ENCODE measurements around the gene OSBP2. TPM values are rescaled to one million over a fixed set of nuclear protein-coding genes. Genes with fewer than 3 reads are reported as not detected.
A peak's percentile ranks its signal among the peaks of the same experiment; 100 is the strongest.

OSBP2 gene
- total RNA-seq, 3 donors from 2014 or later, result 2.9 to 5.3 (median 3.4) TPM

DNA sequence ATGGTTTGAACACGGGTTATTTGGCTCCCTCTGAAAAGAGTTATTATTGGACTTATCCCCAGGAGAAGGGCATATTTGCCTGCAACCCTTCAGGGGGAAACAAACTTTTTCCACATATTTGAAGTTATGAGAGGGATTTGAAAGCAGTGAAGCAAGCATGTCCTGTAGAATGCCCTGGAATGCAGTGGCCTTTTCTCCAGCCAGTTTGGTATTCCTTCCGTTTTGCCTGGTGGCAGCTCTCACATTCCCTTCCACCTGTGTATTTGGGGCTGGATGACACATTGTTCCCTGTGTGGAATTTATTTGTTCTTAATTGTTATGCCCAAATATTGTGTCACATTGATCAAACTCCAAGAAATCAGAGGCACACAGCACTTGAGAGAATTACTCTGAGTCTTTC, 59.0 kb downstream of the OSBP2 start:
- H3K4me1 ChIP-seq (ENCODE audit: low read depth), result no peaks in the 10 kb centered on the region
- TF ChIP-seq, protein P1, sequence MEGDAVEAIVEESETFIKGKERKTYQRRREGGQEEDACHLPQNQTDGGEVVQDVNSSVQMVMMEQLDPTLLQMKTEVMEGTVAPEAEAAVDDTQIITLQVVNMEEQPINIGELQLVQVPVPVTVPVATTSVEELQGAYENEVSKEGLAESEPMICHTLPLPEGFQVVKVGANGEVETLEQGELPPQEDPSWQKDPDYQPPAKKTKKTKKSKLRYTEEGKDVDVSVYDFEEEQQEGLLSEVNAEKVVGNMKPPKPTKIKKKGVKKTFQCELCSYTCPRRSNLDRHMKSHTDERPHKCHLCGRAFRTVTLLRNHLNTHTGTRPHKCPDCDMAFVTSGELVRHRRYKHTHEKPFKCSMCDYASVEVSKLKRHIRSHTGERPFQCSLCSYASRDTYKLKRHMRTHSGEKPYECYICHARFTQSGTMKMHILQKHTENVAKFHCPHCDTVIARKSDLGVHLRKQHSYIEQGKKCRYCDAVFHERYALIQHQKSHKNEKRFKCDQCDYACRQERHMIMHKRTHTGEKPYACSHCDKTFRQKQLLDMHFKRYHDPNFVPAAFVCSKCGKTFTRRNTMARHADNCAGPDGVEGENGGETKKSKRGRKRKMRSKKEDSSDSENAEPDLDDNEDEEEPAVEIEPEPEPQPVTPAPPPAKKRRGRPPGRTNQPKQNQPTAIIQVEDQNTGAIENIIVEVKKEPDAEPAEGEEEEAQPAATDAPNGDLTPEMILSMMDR (IDR thresholded peaks at IDR 0.05), result no peak
- no peaks in the 10 kb centered on the region for H3K36me3 ChIP-seq (ENCODE audit: low read depth)
- intact Hi-C loops (cut with DNase I, micrococcal nuclease), result no loop called here
- no peaks in the 10 kb centered on the region for H3K9me3 ChIP-seq
- H3K4me3 ChIP-seq, result no peak overlapping the region
- ATAC-seq (no peak), DNase-seq (no peak)

DNA sequence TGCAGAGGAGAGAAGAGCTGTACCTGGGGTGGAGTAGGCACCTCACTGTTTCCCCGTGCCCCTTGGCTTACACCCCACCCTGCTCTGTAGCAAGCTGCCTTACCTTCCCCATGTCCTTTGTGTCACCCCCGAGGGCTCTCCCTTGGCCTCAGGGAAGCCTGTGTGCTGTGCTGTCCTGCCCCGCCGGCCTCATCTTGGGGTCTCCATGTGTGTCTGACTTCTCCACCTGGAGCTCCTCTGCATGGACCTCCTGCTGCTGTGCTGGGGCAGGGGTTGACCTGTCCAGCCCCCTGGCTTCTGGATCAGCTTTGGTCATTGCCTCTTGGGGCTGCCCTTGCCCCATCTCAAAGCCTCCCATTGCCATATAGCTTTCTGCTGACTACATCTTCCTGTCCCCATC, 59.8 kb downstream of the OSBP2 start:
- Histone ChIP-seq H3K4me1 (ENCODE audit: low read depth) (no peaks in the 10 kb centered on the region), H3K9me3 (no peaks in the 10 kb centered on the region), H3K4me3 (no peak overlapping the region), H3K36me3 (ENCODE audit: low read depth) (no peaks in the 10 kb centered on the region)
- DNase-seq, result no peak
- intact Hi-C loops (cut with DNase I, micrococcal nuclease), result no loop called here
- no peak for ATAC-seq
- TF ChIP-seq, protein P1 (IDR thresholded peaks at IDR 0.05), result no peak

DNA sequence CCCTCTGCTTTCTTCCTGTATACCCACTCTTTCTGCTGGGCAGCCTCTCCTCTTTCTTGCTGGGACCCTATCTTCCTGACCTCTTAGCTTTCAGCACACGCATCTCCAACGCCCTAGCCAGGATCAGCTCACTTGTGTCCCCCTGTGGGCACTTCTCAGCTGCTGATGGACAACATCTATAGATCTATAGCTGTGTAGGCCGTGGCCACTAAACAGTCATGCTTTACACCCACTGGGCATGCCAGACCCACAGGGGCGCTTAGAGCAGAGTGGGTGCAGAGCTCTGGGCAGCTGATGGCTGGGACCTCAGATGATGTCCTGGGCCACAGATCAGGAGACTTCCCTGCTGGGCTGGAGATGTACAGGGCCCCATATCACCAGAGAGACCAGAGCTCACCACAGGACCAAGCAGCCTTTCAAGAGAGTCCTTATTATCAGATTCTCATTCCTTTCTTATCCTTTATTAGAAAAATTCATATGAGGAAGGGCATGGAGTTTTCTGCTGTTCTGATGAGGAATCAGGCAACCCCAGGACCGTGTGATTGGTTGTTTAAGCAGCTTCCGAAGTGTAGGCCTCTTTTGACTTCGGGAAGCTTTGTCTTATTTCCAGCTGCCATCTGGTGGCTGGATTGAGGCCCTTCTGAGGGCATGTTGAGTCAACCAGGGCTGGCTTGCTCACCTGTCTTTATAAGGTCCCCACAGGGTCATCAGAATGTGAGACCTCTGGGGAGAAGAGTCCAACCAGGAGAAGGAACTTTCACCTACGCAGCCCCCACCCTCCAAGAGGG, 60.5 kb downstream of the OSBP2 start:
- DNase-seq, result peak in 2 of 3 donors; percentile 66 to 81
- TF ChIP-seq, protein P1 (IDR thresholded peaks at IDR 0.05), result peak; percentile 19
- Histone ChIP-seq H3K4me1 (ENCODE audit: low read depth) (no peaks in the 10 kb centered on the region), H3K4me3 (no peak overlapping the region), H3K9me3 (no peaks in the 10 kb centered on the region), H3K36me3 (ENCODE audit: low read depth) (no peaks in the 10 kb centered on the region)
- intact Hi-C loops (cut with DNase I, micrococcal nuclease), result loop anchor here (1.0 to 5.0 kb wide), 2 partner anchors 121 to 123 kb away; no protein-coding TSS in a partner anchor
- ATAC-seq, result peak; percentile 89

DNA sequence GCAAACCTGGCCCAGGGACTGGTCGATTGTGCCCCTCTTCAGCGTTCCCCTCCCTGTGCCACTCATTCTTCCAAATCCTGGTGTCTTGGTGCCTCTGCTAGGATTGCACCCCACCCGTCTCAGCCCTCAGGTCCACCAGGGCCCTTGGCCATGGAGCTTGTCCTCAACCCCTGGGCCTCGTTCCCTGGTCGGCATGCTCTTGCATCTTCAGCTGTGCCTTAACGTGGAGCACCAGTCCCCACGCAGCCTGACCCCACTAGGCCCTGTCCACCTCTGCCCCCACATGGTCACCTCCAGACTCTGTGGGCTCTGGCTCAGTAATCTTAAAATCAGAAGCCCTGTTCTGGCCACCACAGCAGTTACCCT, 61.1 kb downstream of the OSBP2 start:
- ATAC-seq (no peak), DNase-seq (no peak)
- H3K36me3 ChIP-seq (ENCODE audit: low read depth), result no peaks in the 10 kb centered on the region
- intact Hi-C loops (cut with DNase I, micrococcal nuclease), result loop anchor here (1.0 to 5.0 kb wide), 2 partner anchors 121 to 123 kb away; no protein-coding TSS in a partner anchor
- no peak overlapping the region for H3K4me3 ChIP-seq
- no peaks in the 10 kb centered on the region for H3K9me3 ChIP-seq
- TF ChIP-seq, protein P1 (IDR thresholded peaks at IDR 0.05), result no peak
- H3K4me1 ChIP-seq (ENCODE audit: low read depth), result no peaks in the 10 kb centered on the region

DNA sequence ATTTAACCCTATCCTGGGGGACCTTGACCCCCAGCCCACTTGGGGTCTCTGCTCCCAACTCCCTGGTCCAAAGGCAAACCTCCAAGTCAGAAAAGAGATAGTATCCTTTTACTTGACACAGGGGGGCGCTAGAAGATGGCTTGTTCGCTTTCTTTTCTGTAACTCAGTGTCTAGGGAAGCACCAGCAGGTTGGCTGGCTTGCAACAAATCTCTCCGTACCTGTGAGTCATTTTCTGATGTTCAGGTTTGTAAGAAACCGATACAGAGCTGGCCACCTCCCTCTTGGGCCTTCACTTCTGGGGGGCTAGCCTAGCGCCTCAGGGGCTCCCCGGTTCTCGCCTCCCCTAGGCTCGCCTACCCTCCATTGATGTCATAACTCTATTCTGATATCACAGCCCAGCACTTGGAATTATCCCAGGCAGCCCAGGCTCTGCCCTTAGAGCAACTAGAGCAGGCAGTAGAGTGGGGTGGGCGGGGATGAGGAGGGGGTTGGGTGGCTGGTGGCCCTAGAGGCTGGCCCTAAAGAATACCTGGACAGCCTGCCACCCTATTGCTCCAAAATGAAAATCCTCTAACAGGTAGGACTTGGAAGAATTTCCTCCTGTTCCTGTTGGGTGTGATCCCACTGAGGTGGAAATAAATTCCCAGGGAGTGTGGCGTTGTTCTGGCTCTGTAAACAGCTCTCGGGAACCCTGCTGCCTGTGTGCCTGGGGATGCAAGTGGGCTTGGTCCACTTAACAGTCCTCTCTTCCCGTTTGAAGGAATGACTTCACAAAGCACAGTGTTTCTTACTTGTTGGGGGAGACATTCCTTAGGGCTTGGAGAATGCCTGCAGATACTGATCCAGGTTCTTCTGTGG, 69.4 kb downstream of the OSBP2 start:
- DNase-seq (peak in 1 of 3 donors; percentile 24), ATAC-seq (peak; percentile 84)
- Histone ChIP-seq H3K36me3 (ENCODE audit: low read depth) (no peaks in the 10 kb centered on the region), H3K4me1 (ENCODE audit: low read depth) (no peaks in the 10 kb centered on the region), H3K4me3 (no peak overlapping the region), H3K9me3 (no peaks in the 10 kb centered on the region)
- intact Hi-C loops (cut with DNase I, micrococcal nuclease), result loop anchor here in 1 of 2 donors (5.0 kb wide), 1 partner anchor 158 kb away; no protein-coding TSS in a partner anchor
- TF ChIP-seq, protein P1 (IDR thresholded peaks at IDR 0.05), result peak; percentile 29

Data from mucosa of descending colon (tissue), 3 donors.